Mesothelial cell of epicardium (in vitro differentiated cells): ENCODE results near the gene CACNA1C. TPM values are rescaled to one million over a fixed set of nuclear protein-coding genes. Genes with fewer than 3 reads are reported as not detected.

Experiments used
- DNase-seq, 2 experiments: peaks; one replicate each; pipeline ENCODE4 v3.0.0; 2021; ENCODE audit warnings: low spot score in 2 of 2; ENCODE audit not compliant: unreplicated experiment in 2 of 2
- H3K27ac Mint-ChIP-seq: 2 replicates; pipeline ENCODE4 v1.8.0; 2021; ENCODE audit warnings: mixed read lengths
- H3K27me3 Mint-ChIP-seq: 2 replicates; pipeline ENCODE4 v1.8.0; 2021; ENCODE audit warnings: low read depth, mixed read lengths
- H3K36me3 Mint-ChIP-seq: 2 replicates; pipeline ENCODE4 v1.8.0; 2021; ENCODE audit warnings: mixed read lengths
- H3K4me1 Mint-ChIP-seq: 2 replicates; pipeline ENCODE4 v1.8.0; 2021; ENCODE audit warnings: mixed read lengths
- H3K4me3 Mint-ChIP-seq: 2 replicates; pipeline ENCODE4 v1.8.0; 2021; ENCODE audit warnings: mild to moderate bottlenecking, moderate library complexity, mixed read lengths
- H3K9me3 Mint-ChIP-seq: 2 replicates; pipeline ENCODE4 v1.8.0; 2021; ENCODE audit warnings: mixed read lengths
- total RNA-seq: library from RNA; stranded (reverse); gene quantifications from 3 replicates; pipeline ENCODE4 v1.2.1, GENCODE V29; 2021
- TF ChIP-seq, protein P1 (sequence below): fragments of 200-600 bp; sonication (generic); IDR thresholded peaks from one replicate; pipeline ENCODE4 v1.5.0; 2021; ENCODE audit warnings: antibody characterized with exemption; ENCODE audit not compliant: unreplicated experiment

The CACNA1C gene
- total RNA-seq, 1 donor from 2014 or later: 33.6 TPM

DNA sequence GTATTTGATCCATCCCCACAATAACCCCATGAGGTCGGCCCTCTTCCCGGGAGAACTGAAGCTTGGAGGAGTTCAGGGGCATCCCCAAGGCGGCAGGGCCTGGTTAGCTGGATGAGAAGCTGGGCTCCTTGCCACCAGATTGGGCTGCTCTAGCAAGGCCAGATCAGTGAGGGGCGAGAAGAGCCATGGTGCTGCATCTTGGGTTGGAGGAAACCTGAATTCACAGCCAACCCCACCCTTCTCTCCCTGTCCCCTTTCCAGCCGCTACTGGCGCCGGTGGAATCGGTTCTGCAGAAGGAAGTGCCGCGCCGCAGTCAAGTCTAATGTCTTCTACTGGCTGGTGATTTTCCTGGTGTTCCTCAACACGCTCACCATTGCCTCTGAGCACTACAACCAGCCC is 513.4 kb downstream of the CACNA1C start:
- no peaks in the 10 kb centered on the region for H3K27me3 Mint-ChIP-seq
- peaks cover 2% of the 10 kb centered on the region for H3K36me3 Mint-ChIP-seq
- no peak overlapping the region for H3K27ac Mint-ChIP-seq
- no peaks in the 10 kb centered on the region for H3K9me3 Mint-ChIP-seq
- peaks cover 7% of the 10 kb centered on the region for H3K4me1 Mint-ChIP-seq
- DNase-seq: no peak
- TF ChIP-seq, protein P1, sequence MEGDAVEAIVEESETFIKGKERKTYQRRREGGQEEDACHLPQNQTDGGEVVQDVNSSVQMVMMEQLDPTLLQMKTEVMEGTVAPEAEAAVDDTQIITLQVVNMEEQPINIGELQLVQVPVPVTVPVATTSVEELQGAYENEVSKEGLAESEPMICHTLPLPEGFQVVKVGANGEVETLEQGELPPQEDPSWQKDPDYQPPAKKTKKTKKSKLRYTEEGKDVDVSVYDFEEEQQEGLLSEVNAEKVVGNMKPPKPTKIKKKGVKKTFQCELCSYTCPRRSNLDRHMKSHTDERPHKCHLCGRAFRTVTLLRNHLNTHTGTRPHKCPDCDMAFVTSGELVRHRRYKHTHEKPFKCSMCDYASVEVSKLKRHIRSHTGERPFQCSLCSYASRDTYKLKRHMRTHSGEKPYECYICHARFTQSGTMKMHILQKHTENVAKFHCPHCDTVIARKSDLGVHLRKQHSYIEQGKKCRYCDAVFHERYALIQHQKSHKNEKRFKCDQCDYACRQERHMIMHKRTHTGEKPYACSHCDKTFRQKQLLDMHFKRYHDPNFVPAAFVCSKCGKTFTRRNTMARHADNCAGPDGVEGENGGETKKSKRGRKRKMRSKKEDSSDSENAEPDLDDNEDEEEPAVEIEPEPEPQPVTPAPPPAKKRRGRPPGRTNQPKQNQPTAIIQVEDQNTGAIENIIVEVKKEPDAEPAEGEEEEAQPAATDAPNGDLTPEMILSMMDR: no peak
- H3K4me3 Mint-ChIP-seq: no peak overlapping the region

DNA sequence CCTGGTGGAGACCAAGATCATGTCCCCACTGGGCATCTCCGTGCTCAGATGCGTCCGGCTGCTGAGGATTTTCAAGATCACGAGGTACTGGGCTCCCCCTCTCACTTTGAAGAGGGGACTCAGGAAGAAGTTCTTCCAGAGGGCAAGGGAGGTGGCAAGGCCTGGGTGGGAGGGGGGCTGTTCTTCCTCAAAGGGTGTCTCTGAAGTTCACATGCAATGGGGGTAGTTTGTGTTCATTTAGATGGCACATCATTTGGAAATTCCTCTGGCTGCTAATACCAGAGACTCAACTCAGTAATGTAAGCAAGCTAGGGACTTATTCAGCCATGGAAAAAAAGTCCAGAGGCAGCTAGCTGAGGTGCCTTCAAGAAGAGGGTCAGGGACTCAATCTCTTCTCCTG is 514.9 kb downstream of the CACNA1C start:
- no peak for DNase-seq
- Mint-ChIP-seq H3K4me1 (no peaks in the 10 kb centered on the region), H3K27me3 (no peaks in the 10 kb centered on the region), H3K9me3 (no peaks in the 10 kb centered on the region), H3K27ac (no peak overlapping the region), H3K36me3 (peaks cover 2% of the 10 kb centered on the region), H3K4me3 (no peak overlapping the region)
- TF ChIP-seq, protein P1: no peak

DNA sequence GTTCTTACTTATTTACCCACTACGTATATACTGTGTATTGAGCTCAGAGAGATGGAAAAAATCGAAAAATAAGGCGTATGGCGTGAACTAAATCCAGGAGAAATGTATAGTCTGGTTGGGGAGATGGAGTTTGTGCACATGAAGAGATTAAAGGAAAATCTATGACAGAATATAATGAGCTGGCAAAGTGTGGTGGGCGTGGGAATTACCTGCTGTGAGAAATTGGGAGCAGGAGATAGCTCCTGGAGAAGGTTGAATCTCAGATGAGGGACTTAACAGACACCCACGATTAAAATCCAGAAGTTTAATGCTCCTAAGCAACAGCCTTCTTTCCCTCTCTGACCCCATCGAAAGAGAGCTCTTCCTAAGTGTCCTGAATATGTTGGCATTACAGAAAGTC is 517.8 kb downstream of the CACNA1C start:
- peaks cover 7% of the 10 kb centered on the region for H3K4me1 Mint-ChIP-seq
- no peak overlapping the region for H3K4me3 Mint-ChIP-seq
- H3K27ac Mint-ChIP-seq: no peak overlapping the region
- H3K36me3 Mint-ChIP-seq: peaks cover 5% of the 10 kb centered on the region
- H3K27me3 Mint-ChIP-seq: peaks cover 5% of the 10 kb centered on the region
- DNase-seq: no peak
- TF ChIP-seq, protein P1: no peak
- H3K9me3 Mint-ChIP-seq: no peaks in the 10 kb centered on the region

DNA sequence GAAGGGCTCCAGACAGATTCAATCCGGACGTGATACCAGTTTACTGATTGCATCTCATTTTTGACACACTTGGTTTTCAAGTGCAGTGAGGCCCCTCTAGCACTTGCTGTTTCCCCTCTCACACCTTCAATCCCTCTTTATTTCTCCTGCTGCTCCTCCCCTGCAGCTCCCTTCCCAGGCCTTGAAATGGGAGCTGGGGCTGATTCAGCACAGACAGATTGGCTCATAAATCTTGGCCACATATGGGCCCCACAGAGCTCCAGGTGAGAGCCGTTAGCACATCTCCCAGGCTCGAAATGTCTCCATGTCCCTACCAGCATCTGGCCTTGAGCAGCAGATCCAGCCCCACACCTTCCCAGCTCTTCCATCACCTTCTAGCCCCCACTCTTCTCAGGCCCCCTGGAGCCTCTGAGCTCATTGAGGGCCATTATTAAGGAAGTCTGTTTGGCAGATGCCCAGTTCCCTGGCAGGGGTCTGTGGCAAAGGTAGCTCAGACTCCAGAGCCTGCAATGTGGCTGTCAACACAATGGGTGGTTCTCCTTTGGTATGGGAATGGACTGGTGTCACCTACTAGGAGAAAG is 521.7 kb downstream of the CACNA1C start:
- peaks cover 5% of the 10 kb centered on the region for H3K27me3 Mint-ChIP-seq
- H3K27ac Mint-ChIP-seq: no peak overlapping the region
- TF ChIP-seq, protein P1: no peak
- H3K9me3 Mint-ChIP-seq: no peaks in the 10 kb centered on the region
- DNase-seq: no peak
- no peak overlapping the region for H3K4me3 Mint-ChIP-seq
- peaks cover 7% of the 10 kb centered on the region for H3K4me1 Mint-ChIP-seq
- peaks cover 5% of the 10 kb centered on the region for H3K36me3 Mint-ChIP-seq

DNA sequence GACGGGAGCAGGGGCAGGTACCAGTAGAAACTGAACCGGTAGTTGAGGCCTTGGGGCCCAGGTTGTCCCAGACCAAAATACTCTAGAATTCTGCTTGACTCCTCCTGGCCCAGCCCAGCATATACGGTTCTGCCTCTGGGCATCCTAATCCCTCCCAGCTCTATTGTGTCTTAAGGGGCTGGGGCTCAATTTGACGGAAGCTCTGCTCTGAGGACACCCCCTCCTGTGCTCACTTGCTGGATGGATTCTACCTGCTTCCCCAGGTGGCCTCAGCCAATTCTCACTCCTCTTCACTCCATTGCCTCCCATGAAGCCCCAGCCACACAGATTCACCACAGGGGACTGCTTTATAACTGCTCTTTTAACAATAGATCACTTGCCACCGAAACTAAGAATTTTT is 522.5 kb downstream of the CACNA1C start:
- H3K36me3 Mint-ChIP-seq: peaks cover 5% of the 10 kb centered on the region

More for the DNA sequence above, 522.5 kb downstream of the CACNA1C start:
- Mint-ChIP-seq H3K27me3 (peaks cover 5% of the 10 kb centered on the region), H3K9me3 (no peaks in the 10 kb centered on the region), H3K27ac (no peak overlapping the region), H3K4me1 (peaks cover 7% of the 10 kb centered on the region), H3K4me3 (no peak overlapping the region)
- TF ChIP-seq, protein P1: no peak
- no peak for DNase-seq
